Stimulated activated CD4-positive, alpha-beta T cell treated with anti-CD3 and anti-CD28 coated beads, Interleukin-12 subunit alpha, Interleukin-12 subunit beta, amount 100 ng/mL, for 48 hours (primary cell): ENCODE measurements around the gene NMUR2.

Experiments used
- DNase-seq, 3 donors: peaks; one replicate each; pipeline ENCODE4 v3.0.0-alpha.2; 2020; ENCODE audit warnings: low read depth in 2 of 3, low spot score in 1 of 3

Gene NMUR2, protein sequence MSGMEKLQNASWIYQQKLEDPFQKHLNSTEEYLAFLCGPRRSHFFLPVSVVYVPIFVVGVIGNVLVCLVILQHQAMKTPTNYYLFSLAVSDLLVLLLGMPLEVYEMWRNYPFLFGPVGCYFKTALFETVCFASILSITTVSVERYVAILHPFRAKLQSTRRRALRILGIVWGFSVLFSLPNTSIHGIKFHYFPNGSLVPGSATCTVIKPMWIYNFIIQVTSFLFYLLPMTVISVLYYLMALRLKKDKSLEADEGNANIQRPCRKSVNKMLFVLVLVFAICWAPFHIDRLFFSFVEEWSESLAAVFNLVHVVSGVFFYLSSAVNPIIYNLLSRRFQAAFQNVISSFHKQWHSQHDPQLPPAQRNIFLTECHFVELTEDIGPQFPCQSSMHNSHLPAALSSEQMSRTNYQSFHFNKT

DNA sequence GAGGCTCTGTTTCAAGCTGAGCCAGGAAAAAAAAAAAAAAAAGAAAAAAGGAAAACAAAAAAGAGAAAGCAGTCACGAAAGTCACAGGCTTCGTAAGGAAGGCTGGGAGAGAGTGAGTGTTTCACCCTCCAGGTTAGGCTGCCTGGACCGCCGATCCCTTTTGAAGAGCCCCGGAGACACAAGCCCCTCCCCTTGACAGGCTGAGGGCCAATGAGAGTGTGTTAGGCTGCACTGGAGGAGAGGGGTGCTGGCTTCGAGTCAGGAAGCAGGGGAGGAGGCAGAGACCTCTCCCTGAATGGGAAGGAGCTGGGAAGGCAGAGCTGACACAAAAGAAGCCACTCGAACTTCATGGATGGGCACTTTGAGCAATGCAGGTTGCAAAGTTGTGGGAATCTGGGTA is at the start of gene NMUR2:
Gene NMUR2 (minus strand): TSS at position 135 of the 400 bp plus-strand sequence. CDS start 166 bp downstream, outside the sequence.
- no peak for DNase-seq

DNA sequence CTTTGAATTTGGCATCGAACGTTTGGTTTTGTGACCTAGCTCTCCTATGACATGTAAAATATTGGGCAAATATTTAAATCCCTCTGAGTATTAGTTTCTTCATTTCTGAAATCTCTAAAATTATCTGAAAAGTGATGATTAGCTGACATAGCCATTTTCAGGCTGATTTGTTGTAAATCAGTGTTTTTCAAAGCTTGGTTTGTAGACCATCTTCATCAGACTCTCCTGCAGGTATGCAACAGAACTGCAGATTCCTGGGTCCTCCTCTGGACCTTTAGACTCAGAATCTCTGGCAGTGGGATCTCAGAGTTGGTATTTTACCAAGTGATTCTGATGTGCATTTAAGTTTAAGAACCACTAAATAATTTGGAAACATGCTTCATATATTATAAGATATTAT is 38.9 kb upstream of the NMUR2 start:
- no peak for DNase-seq

DNA sequence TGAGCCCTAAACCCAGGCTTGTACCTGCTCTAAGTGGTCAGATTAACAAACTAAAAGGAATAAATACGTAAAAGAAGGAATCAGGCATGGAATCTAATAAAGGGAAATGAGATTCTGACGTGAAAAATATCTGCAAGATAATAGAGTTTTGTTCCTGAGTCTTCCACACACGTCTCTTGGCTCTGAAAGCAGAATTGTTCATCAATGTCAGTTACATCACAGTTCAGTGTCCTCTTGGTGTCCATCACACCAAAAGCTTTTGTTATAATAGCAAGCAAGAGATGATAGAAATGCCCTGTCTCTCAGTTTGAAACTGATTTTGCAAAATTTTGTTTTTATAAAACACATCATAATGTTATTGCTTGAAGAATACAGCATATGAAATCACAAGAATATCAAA is 34.7 kb upstream of the NMUR2 start:
- no peak for DNase-seq

DNA sequence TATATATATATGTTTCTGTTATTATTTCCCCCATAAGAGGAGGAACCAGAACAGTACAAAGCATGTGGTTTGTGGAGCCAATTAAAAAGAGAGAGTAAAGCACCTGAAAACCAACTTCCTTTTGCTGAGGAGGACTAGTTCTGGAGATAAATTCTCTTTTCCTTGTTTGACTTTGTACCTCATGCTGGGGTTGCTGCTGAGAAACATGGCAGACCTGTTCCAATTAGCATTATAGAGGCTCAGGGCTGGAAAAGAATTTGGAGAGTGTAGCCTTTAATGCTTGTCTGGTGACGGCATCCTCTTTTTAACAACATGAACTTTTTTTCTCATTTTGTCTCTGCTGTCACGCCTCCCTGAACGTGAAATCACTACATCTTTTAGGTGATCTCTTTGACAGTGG is 32.8 kb upstream of the NMUR2 start:
- no peak for DNase-seq

DNA sequence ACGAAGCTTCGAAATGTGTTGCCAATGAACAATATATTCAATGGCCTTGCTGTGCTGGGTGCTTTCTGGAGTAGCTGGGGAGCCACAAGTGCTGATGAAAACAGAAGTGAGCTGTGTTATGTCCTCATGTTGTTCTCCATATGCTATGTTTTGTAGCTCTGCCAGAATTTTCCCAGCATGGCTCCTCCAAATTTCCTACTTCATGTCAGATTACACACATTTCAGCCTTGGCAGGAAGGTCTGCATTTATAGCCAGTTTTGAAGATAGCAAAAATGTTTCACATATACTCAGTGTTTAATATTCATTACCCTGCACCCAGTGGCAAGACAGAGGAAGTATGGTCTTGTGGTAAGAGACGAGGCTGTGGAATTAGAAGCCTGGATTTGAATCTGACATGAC is 22.6 kb upstream of the NMUR2 start:
- DNase-seq, result no peak

DNA sequence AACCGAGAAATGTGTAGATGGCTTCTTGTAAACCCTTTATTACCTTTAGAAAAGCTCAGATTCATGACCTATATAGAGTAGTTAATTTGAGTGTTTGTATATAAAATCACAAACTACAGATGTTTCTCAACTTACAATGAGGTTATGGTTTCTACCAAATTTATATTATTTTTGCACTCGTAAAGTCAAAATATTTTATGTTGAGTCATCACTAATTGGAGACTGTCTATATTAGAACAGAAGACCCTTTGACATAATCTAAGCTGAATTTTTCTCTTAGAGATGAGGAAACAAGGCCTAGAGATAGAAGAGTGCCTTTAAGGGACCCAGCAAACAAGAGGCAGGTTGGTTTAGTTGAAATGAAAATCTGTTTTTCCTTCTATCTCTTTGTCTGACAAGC is 20.0 kb upstream of the NMUR2 start:
- DNase-seq, result no peak

DNA sequence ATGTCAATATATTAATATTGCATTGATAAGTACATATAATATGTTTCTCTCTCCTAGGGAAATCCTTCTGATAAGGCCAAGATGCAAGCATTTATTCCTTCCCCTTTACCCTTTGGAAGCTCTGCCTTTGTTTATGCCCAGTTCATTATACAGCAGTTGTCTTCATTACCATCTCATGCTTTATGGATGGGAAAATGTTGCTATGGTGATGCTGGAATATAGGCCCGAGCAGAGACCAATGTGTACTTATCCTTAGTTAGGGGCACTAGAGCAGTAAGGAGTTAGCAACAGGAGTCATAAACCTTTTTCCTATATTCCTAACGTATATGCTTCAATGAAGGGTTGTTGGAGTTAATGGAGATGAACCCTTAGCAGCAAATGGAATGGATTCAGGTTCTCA is 19.4 kb upstream of the NMUR2 start:
- no peak for DNase-seq

DNA sequence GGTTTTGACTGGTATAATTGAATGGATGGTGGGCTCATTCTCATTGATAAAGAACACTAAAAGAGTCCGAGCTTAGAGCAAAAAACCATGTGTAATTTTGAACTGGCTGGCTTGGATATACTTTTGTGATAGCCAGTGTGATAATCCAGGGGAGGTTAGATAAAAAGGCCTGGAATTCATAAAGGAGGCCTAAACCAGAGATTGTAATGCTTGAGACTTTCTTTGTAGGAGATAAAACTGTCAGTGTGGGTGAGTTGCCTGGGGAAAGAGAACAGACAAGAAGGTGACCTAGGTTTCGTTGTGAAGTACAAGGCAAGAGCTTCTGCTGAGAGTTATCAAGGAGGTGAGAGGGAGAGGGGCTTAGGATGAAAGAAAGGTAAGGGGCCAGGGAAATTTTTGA is 17.0 kb upstream of the NMUR2 start:
- no peak for DNase-seq

DNA sequence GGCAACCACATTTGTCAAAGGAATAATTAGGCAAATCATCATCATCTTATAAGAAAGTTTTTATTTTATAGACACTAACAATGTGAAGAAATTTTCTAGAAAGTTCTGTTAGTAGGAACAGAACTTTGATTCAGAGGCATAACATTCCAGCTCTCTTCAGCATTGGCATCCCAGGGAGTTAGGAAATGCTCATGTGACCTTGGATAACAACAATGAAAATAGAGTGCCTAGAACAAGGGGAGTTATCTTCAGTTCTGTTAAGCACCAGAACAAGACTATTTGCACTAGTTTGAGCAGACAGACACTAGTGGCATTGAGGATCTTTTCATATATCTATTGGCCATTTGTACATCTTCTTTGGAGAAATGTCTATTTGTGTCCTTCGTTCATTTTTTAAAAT is 7.0 kb upstream of the NMUR2 start:
- no peak for DNase-seq

DNA sequence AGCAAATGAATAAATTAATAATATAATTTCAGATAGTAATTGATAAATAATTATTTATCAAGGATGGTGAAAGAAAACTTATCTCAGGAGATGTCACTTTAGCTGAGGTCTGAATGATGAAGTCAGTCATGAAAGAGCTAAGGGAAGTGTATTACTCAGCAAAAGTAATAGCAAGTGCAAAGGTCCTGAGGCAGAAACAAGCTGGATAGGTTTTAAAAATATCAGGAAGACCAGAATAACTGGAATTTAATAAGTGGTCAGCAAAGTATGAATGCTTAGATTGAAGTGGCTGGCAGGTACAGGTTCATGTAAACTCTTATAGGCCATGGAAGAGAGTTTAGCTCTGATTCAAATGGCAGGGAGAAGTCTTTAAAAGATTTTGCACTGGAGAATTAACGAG is 1.0 kb upstream of the NMUR2 start:
- no peak for DNase-seq

DNA sequence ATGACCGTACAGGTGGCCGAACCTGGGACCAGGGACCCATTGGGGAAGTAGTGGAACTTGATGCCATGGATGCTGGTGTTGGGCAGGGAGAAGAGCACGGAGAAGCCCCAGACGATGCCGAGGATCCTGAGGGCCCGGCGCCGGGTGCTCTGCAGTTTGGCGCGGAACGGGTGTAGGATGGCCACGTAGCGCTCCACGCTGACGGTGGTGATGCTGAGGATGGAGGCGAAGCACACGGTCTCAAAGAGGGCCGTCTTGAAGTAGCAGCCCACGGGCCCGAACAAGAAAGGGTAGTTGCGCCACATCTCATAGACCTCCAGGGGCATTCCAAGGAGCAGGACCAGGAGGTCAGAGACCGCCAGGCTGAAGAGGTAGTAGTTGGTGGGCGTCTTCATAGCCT is 585 bp downstream of the NMUR2 start:
- DNase-seq, result no peak

DNA sequence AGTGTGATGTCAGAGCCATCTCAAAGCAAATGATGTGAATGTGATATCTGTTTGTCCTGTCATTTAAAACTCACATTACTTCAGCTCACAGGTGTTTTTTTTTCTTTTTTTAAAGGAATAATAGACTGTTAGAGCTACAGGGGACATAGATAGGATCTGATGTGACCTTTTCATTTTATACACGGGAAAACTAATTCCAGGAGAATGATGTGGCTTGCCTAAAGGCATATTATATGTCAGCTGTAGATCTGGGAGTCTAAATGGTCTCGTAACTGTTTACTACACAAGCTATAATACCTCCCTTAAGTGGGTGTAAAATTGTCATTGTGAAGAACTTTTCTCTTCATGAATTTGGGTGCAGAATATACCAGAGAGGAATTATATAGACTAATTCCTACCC is 2.0 kb downstream of the NMUR2 start:
- DNase-seq, result no peak

DNA sequence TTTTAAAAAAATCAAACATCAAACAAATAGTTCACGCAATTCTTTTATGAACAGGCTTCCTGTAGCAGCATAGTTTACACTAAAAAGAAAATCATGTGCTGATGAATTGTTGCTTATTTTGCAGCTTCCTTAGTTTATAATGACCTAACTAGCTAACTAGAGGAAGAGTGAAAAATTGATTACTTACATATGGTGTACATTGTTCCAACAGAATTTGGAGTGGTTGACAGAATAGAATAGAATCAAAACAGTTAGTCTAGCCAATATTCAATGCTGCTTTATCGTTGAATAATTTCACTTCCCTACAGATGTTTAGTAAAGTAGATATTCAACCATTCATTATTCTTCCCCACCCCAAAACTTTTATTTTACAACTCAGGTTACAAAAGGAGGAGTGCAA is 4.2 kb downstream of the NMUR2 start:
- DNase-seq, result no peak

DNA sequence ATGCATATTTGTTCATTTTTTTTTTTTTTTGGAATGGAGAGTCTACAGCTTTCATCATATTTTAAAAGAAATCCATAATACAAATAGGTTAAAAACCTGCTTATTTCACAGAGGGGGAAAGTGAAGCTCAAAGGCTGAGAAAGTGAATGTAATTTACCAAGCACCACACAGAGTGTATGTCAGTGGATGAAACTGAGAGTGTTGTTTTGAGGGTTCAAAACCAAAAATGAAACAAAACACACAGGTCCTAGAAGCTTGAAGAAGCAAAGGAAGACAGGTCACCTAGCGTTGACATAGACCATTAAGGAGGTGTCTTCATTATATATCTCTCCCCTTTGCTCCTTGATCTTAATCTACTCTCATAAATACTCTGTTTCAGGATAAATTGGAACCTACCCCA is 7.5 kb downstream of the NMUR2 start:
- no peak for DNase-seq

DNA sequence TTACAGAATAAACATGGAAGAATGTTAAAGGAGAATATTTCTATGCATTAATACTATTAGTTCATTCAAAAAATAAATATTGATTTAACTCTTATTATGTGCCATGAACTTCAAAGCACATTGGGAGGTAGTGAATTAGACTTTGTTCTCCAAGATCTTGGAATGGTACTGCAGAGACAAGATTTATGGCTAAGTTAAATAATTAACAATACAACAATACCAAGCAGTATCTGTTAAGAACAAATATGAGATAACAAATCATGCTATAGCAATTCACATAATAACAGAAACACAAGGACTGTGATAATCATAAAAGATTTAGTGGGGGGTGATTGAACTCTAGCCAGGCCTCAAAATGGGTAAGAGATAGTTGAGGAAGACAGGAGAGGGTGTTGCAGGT is 11.6 kb downstream of the NMUR2 start:
- no peak for DNase-seq

DNA sequence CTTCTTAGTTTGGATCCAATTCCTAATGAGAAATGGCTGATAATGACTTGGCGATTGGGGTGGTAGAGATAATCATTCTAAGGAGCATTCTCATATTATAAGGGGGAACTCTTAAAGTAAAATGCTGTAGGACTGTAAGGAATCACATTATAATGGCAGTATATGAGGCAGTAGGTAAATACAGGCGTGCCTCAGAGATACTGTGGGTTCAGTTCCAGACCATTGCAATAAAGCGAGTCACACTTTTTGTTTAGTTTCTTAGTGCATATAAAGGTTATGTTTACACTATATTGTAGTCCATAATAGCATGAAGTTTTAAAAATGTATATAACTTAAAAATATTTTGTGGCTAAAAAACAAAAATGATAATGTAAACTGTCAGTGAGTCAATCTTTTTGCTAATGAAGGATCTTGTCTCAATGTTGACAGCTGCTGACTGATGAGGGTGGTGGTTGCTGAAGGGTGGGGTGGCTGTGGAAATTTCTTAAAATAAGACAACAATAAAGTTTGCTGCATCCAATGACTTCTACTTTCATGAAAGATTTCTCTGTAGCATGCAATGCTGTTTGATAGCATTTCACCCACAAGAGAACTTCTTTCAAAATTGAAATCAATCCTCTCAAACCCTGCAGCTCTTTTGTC is 15.8 kb downstream of the NMUR2 start:
- DNase-seq, result no peak

DNA sequence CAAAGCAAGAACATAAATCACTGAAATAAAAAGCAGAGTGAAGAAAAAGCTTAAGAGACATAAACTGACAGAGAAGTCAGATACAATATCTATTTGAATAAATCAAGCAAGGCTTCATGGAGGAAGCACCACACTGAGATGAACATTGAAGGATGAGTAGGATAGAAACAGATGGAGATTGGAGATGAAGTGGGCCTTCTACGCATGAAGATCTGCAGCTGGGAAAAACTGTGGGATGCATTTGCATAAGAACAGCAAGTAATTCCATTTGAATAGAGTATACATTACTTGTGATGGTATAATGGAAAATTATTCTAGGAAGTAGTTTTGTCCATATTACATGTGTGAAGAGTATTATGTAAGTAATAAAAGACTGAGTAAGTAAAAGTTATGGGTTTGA is 16.5 kb downstream of the NMUR2 start:
- DNase-seq, result no peak

DNA sequence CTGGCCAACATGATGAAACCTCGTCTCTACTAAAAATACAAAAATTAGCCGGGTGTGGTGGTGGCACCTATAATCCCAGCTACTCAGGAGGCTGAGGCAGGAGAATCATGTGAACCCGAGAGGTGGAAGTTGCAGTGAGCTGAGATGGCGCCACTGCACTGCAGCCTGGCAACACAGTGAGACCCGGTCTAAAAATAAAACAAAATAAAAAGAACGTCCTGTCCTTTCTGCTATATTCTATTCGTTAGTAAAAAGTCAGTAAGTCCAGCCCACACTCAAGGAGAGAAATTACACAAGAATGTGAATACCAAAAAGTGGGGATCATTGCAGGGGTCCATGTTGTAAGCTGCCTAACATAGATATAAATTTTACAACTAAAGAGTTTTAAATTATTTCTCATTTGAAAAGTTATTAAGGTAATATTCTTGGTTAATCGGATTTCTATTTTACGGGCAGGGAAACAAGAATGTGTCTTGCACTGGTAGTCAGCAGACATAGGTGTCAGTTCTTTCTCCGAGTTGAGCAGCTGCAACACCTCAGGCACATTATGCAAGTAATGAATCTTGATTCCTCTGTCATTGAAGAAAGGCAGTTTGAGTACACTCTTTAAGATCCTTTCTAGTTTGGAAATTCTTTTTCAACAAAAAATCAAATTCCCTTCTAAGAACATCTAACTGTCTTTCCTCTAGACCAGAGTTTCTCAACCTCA is 24.5 kb downstream of the NMUR2 start:
- no peak for DNase-seq

DNA sequence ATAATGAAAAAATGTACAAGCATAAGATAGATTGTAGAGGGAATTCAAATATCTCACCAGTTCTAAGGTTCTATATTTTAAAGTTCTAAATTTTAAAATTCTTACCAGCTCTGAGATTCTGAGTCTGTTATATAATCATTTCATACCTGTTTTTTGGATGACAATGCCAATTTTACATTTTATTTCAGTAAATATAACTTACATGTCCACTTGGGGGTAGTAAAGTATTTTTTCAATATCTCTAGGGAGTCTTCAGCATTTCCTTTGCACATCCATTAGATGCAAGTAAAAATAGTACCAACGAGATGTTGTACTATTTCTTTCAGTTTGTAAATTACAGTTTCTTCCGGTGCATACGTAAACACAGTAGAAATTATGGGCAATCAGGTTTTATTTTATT is 25.7 kb downstream of the NMUR2 start:
- DNase-seq, result no peak

DNA sequence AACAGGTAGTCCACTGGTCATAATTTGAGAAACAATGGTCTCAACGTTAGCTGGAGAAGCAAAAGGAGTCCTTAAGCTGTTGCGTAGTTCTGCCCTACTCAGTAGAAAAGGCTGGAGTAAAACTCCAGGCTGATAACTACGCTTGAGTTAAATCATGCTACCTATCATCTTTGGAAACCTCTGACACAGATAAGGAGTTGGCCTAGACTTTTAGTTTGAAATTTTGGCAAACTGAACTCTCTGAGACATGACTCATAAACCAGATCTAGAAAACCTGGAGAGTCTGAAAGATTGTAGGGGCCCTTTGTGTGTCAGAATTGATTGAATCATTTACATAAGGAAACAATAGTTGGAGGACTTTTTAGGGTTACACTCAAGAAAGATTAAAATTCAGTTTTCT is 26.3 kb downstream of the NMUR2 start:
- DNase-seq, result no peak

DNA sequence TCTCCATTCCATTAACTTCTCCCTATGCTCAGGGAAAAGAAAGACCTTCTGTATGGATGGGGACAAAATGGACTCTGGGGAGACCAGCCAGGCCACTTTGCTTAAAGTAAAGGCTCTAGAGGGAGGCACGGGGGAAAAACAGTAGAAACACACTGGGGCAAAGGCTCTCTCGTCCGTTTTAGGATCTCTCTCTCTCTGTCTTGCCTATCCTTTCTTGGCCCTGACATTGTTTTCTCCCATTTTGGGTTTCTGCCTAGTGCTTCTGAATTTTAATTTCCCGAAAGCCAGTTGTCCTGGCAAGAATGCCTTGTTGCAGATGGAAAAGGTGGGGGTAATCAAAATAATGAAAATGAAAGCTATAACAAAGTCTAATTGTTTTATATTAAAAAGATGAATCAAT is 28.2 kb downstream of the NMUR2 start:
- no peak for DNase-seq

DNA sequence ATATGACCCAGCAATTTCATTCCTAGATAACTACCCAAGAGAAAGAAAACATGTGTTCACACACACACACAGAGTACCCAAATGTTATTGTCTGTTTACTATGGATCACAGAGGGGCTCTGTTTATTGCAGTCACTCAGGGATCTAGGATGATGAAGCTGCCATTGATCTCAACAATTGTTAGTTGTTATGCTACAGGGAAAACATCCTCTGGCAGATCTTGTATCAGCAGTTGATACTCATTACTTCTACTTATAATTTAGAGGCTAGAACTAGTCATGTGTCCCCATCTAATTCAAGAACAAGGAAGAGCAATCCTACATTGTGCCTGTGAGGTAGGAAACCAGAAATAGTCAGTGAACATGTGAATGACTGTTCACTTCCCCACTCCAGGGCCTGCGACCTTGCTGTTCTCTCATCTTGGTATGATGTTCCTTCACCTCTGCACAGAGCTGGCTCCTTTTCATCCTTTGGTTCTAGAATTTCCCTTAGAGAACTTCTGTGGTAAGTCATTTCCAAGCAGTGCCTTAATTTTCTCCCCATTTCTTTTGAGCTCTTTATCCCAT is 30.3 kb downstream of the NMUR2 start:
- no peak for DNase-seq
